ENCODE measurements around the gene KRT25.

Gene KRT25

DNA sequence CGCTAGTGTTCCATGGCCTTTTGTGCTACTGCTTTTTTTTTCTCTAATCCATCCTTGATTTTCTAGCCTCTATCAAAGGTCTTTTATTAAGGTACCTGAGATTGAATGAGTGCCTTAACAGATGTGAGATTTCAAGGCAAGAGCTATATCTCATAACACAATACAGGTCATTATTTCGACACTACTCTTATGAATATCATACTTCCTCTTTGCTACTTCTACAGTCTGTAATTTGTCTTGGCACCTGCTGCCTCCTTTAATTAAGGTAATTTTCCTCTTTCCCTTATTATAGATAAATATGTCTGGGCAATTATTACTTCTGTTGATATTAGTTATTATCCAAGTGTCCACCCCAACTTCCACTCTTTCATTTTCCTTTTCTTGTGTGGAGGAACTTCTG, 39.3 kb upstream of the KRT25 start:
- no peak overlapping the region for H3K27ac ChIP-seq
- no peak for TF ChIP-seq ZFX (IDR thresholded peaks at IDR 0.05; ENCODE audit: borderline replicate concordance)
- TF ChIP-seq, protein P1, sequence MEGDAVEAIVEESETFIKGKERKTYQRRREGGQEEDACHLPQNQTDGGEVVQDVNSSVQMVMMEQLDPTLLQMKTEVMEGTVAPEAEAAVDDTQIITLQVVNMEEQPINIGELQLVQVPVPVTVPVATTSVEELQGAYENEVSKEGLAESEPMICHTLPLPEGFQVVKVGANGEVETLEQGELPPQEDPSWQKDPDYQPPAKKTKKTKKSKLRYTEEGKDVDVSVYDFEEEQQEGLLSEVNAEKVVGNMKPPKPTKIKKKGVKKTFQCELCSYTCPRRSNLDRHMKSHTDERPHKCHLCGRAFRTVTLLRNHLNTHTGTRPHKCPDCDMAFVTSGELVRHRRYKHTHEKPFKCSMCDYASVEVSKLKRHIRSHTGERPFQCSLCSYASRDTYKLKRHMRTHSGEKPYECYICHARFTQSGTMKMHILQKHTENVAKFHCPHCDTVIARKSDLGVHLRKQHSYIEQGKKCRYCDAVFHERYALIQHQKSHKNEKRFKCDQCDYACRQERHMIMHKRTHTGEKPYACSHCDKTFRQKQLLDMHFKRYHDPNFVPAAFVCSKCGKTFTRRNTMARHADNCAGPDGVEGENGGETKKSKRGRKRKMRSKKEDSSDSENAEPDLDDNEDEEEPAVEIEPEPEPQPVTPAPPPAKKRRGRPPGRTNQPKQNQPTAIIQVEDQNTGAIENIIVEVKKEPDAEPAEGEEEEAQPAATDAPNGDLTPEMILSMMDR (IDR thresholded peaks at IDR 0.05), result no peak

DNA sequence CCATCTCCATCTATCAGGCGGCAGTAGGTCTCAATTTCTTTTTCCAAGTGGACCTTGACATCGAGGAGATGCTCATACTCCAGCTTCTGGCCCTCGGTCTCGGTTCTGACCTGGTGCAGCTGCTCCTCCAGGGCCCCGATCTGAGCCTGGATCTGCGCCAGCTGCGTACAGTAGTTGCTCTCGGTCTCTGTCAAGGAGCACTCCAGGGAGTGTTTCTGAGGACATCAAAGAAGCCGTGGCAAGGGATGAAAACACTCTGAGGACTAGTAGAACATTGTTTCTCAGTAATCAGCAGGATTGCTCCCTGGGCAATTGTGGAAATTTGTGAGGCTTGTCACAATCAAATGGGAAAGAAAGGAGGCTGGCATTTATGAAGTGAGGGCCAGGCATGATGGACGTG, 38.7 kb upstream of the KRT25 start:
- H3K27ac ChIP-seq, result no peak overlapping the region
- no peak for TF ChIP-seq ZFX (IDR thresholded peaks at IDR 0.05; ENCODE audit: borderline replicate concordance)
- TF ChIP-seq, protein P1 (IDR thresholded peaks at IDR 0.05), result no peak

DNA sequence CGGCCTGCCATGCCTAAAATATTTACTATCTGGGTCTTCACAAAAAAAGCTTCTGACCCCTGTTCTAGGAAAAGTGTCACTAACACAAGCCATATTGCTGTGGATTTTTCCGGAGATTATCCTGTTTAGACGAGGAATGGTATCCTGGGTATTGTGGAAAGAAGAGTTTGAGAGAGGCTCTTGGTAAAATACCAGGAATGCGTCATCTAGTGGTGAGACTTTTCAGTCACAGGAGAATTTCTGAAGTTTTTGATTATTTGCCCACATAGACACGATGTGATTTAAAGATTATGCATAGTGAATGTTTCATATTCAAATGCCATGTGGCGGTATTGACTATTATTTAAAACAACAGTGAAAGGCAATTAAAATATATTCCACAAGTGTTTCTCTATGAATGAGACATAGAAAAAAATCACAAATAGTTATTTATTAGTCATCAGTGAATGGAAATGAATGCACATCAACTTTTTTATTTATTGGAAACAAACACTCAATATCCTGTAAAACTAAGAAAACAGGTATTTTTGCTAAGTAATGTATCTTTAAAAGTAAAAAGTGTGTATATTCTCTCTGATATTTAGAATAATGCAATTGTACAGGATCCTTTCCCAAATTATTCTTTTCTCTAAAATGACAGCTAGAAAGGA, 36.8 kb upstream of the KRT25 start:
- H3K27ac ChIP-seq, result no peak overlapping the region
- TF ChIP-seq, protein P1 (IDR thresholded peaks at IDR 0.05), result peak; percentile 63
- no peak for TF ChIP-seq ZFX (IDR thresholded peaks at IDR 0.05; ENCODE audit: borderline replicate concordance)

DNA sequence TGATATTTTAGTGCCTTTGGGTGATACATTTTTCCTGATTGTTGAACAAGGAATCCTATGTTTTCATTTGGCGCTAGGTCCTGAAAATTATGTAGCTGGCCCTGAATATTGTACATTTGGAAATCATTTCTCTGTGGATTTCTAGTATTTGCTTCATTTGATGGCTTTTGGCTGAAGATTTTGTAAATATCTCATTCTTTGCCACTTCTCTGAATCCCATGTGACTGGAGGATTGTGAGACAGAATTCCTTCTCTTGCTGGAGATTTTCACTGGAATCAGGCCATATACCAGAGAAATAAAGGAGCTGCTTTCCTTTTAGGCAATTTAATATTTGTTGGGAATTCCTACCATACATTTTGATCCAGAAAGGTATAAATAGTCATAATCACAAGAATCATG, 36.0 kb upstream of the KRT25 start:
- no peak for TF ChIP-seq ZFX (IDR thresholded peaks at IDR 0.05; ENCODE audit: borderline replicate concordance)
- TF ChIP-seq, protein P1 (IDR thresholded peaks at IDR 0.05), result no peak
- H3K27ac ChIP-seq, result no peak overlapping the region

DNA sequence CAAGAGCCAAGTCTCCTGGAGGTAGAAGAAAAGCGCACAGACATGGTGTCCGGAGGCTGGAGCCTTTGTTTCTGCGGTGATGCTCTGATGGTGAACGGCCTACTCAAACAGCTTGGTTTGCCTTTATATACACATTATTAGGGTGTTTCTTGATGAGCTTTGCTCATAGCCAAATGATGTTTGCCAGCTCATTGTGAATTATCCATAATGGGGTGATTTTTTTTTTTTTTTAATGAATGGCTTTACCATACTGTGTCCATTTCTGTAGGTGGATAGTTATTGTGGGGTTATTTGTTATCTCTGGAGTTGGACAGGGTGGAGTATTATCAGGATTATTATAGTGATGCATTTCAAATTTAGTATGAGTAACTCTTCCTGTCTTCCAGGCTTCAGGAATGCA, 27.3 kb upstream of the KRT25 start, which contains the start of gene KRT27:
KRT27 (minus strand) TSS at position 101 of the 400 bp plus-strand sequence; CDS start at position 44, 57 bp downstream.
- TF ChIP-seq, protein P1 (IDR thresholded peaks at IDR 0.05), result no peak
- TF ChIP-seq ZFX (IDR thresholded peaks at IDR 0.05; ENCODE audit: borderline replicate concordance), result no peak
- no peak within 1 kb of the TSS for H3K27ac ChIP-seq

DNA sequence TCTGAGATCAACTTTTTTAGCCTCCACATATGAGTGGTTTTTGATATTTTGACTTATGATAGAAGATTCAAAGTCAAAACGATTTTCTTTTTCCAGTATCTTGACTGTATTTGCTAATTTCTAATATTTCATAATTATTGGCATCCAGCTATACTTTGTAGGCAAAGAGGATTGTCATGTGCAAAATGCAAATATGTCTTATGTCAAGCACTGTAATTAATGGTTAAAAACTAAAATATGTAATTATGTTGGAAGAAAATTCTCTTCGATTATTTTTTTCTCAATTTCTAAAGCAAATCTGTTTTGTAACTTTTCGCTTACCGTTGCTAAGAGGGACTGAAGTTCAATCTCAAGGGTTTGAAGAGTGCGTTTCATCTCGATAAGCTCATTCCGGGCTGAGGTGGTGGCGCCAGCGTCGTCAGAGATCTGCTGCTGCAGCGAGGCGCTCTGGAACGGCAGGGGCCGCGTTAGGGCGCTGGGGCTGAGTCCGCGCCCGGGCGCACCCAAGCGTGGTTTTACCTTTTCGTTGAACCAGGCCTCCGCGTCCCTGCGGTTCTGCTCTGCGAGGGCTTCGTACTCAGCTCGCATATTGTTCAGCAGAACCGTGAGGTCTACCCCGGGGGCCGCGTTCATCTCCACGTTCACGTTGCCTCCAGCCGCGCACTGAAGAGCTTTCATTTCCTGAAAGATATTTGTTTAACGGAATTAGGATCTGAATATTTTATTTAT, 24.2 kb upstream of the KRT25 start:
- TF ChIP-seq, protein P1 (IDR thresholded peaks at IDR 0.05), result no peak
- TF ChIP-seq ZFX (IDR thresholded peaks at IDR 0.05; ENCODE audit: borderline replicate concordance), result no peak

DNA sequence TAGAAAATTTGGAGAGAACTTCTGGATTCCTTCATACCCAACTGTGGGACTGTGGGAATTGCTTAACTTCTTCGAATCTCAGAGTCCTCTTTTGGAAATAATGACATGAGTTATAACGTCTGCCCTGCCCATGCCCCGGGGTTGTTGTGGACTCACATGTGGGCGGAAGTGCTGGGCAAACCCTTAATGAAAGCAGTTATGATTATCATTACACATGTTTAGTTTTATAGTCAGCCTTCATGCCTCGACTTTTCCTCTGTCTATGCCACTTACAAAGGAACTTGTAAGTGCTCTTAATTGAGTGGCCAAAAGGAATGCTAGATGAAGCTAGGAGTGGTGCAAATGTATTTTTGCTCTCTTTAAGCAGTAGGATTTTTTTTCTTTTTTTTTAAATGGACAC, 23.3 kb upstream of the KRT25 start:
- H3K27ac ChIP-seq, result no peak overlapping the region
- TF ChIP-seq, protein P1 (IDR thresholded peaks at IDR 0.05), result no peak
- no peak for TF ChIP-seq ZFX (IDR thresholded peaks at IDR 0.05; ENCODE audit: borderline replicate concordance)

More for the DNA sequence above, 24.2 kb upstream of the KRT25 start:
- H3K27ac ChIP-seq, result no peak overlapping the region
